Natural killer cell (primary cell): Measurements from ENCODE around the gene UBALD2. TPM values are rescaled to one million over a fixed set of nuclear protein-coding genes. Genes with fewer than 3 reads are reported as not detected.

ENCODE experiments used
- ATAC-seq, 3 donors: fragments of 150-1000 bp in 2 of 3; fragments of 200-7000 bp in 1 of 3; cut with Tn5 transposase; 1 replicate in 1 of 3; 2 replicates in 2 of 3; pipeline ENCODE4 v1.10.0; 2021; ENCODE audit warnings: mild to moderate bottlenecking in 2 of 3, moderate library complexity in 2 of 3
- DNase-seq, 2 donors: peaks; one replicate each; pipeline versions ENCODE4 v3.0.0 to v3.0.0-alpha.2; 2013 to 2021; ENCODE audit warnings: mixed read lengths in 1 of 2
- H3K27ac ChIP-seq: one replicate; pipeline ENCODE4 v1.5.1; 2013; ENCODE audit warnings: mild to moderate bottlenecking, low read length
- H3K27me3 ChIP-seq: one replicate; pipeline ENCODE4 v1.6.1; 2013; ENCODE audit warnings: low read length; ENCODE audit not compliant: control insufficient read depth, insufficient read depth
- H3K36me3 ChIP-seq: one replicate; pipeline ENCODE4 v1.6.1; 2013; ENCODE audit warnings: low read length; ENCODE audit not compliant: control insufficient read depth, insufficient read depth
- H3K4me1 ChIP-seq: one replicate; pipeline ENCODE4 v1.6.1; 2013; ENCODE audit warnings: low read length; ENCODE audit not compliant: control insufficient read depth, insufficient read depth
- H3K4me3 ChIP-seq: one replicate; pipeline ENCODE4 v1.5.1; 2013; ENCODE audit warnings: low read length
- H3K9me3 ChIP-seq: one replicate; pipeline ENCODE4 v1.6.1; 2013; ENCODE audit warnings: low read length; ENCODE audit not compliant: control insufficient read depth, insufficient read depth
- H3K27ac Mint-ChIP-seq, 2 donors: one replicate each; pipeline ENCODE4 v1.8.0; 2022; ENCODE audit warnings: mild to moderate bottlenecking in 2 of 2, mixed read lengths in 2 of 2, moderate library complexity in 1 of 2
- H3K27me3 Mint-ChIP-seq, 2 donors: one replicate each; pipeline ENCODE4 v1.8.0; 2022; ENCODE audit warnings: low read depth in 2 of 2, mixed read lengths in 2 of 2
- H3K36me3 Mint-ChIP-seq: one replicate; pipeline ENCODE4 v1.8.0; 2022; ENCODE audit warnings: mixed read lengths
- H3K4me1 Mint-ChIP-seq, 2 donors: one replicate each; pipeline ENCODE4 v1.8.0; 2022; ENCODE audit warnings: mixed read lengths in 2 of 2
- H3K4me3 Mint-ChIP-seq: one replicate; pipeline ENCODE4 v1.8.0; 2022; ENCODE audit warnings: mild to moderate bottlenecking, moderate library complexity, mixed read lengths
- H3K9me3 Mint-ChIP-seq, 2 donors: one replicate each; pipeline ENCODE4 v1.8.0; 2022; ENCODE audit warnings: mixed read lengths in 2 of 2
- CTCF ChIP-seq: fragments of 200-600 bp; IDR thresholded peaks from one replicate; pipeline ENCODE4 v1.8.0; 2022; ENCODE audit warnings: antibody characterized with exemption
- WGBS: methylation state at CpG from one replicate; pipeline ENCODE4 v1.1.7; 2013; ENCODE audit warnings: missing lambda C conversion rate; ENCODE audit not compliant: insufficient coverage; 5-methylcytosine and 5-hydroxymethylcytosine counted together
- intact Hi-C: fragments of 100-400 bp; cut with micrococcal nuclease; formaldehyde crosslinking; loops from one replicate; pipeline ENCODE4 v1.14.2; 2022
- total RNA-seq, 4 donors: library from RNA; stranded (reverse); fragments of 120-200 nt in 1 of 4; gene quantifications; one replicate each; pipeline versions ENCODE4 v1.2.3 to v1.2.4, GENCODE V29; 2013 to 2022

The UBALD2 gene
- total RNA-seq, 3 donors from 2014 or later (not counting 1 experiment from before 2014, with no cell fraction given): 171 to 287 (median 189) TPM

GRCh38 chr17:76233588-76234353, 31.4 kb upstream of the UBALD2 start:
- no peak for TF ChIP-seq CTCF
- no peaks in the 10 kb centered on the region for H3K36me3 ChIP-seq
- no peak overlapping the region for H3K4me3 ChIP-seq
- no peaks in the 10 kb centered on the region for H3K27me3 ChIP-seq
- no peak for DNase-seq
- no peaks in the 10 kb centered on the region for H3K36me3 Mint-ChIP-seq
- no peaks in the 10 kb centered on the region for H3K9me3 ChIP-seq
- H3K9me3 Mint-ChIP-seq: no peaks in the 10 kb centered on the region
- intact Hi-C loops: no loop called here
- peaks cover under 1 to 4% of the 10 kb centered on the region in 2 donors for H3K4me1 Mint-ChIP-seq
- H3K4me1 ChIP-seq: no peaks in the 10 kb centered on the region
- no peak for ATAC-seq
- H3K27ac Mint-ChIP-seq: no peak overlapping the region
- no peak overlapping the region for H3K4me3 Mint-ChIP-seq
- 91% methylated on average over 5 of the region's 6 CpGs for WGBS
- no peaks in the 10 kb centered on the region for H3K27me3 Mint-ChIP-seq
- no peak overlapping the region for H3K27ac ChIP-seq

GRCh38 chr17:76234354-76234679, 30.8 kb upstream of the UBALD2 start:
- Histone ChIP-seq H3K4me1 (peaks cover under 1% of the 10 kb centered on the region), H3K27ac (no peak overlapping the region), H3K36me3 (no peaks in the 10 kb centered on the region), H3K4me3 (no peak overlapping the region), H3K9me3 (no peaks in the 10 kb centered on the region), H3K27me3 (no peaks in the 10 kb centered on the region)
- Mint-ChIP-seq H3K36me3 (no peaks in the 10 kb centered on the region), H3K4me1 (peaks cover 4 to 6% of the 10 kb centered on the region in 2 donors), H3K27me3 (no peaks in the 10 kb centered on the region), H3K27ac (no peak overlapping the region), H3K4me3 (no peak overlapping the region), H3K9me3 (no peaks in the 10 kb centered on the region)
- WGBS: 50% methylated on average over 2 of the region's 5 CpGs
- DNase-seq (no peak), ATAC-seq (no peak)
- no peak for TF ChIP-seq CTCF
- intact Hi-C loops: no loop called here

- Mint-ChIP-seq H3K27me3 (peaks cover 0 to 1% of the 10 kb centered on the region in 2 donors), H3K4me3 (no peak overlapping the region), H3K4me1 (peaks cover 6 to 9% of the 10 kb centered on the region in 2 donors), H3K9me3 (no peaks in the 10 kb centered on the region), H3K27ac (no peak overlapping the region), H3K36me3 (no peaks in the 10 kb centered on the region)
- Histone ChIP-seq H3K27ac (no peak overlapping the region), H3K4me3 (no peak overlapping the region), H3K27me3 (no peaks in the 10 kb centered on the region), H3K4me1 (peaks cover 8% of the 10 kb centered on the region), H3K9me3 (no peaks in the 10 kb centered on the region), H3K36me3 (no peaks in the 10 kb centered on the region)
- intact Hi-C loops: no loop called here
- ATAC-seq: no peak
- no peak for TF ChIP-seq CTCF
- DNase-seq: no peak
- WGBS: 100% methylated on average over 2 of the region's 2 CpGs
Observed at GRCh38 chr17:76235883-76236282, 29.3 kb upstream of the UBALD2 start.

- peaks cover 13 to 16% of the 10 kb centered on the region in 2 donors for H3K4me1 Mint-ChIP-seq
- no peak overlapping the region for H3K27ac ChIP-seq
- H3K36me3 ChIP-seq: no peaks in the 10 kb centered on the region
- DNase-seq (no peak), ATAC-seq (no peak)
- no peak overlapping the region for H3K4me3 Mint-ChIP-seq
- no peak overlapping the region for H3K4me3 ChIP-seq
- no peaks in the 10 kb centered on the region for H3K9me3 Mint-ChIP-seq
- no peaks in the 10 kb centered on the region for H3K36me3 Mint-ChIP-seq
- TF ChIP-seq CTCF: no peak
- peaks cover under 1% of the 10 kb centered on the region for H3K27me3 ChIP-seq
- H3K27me3 Mint-ChIP-seq: peaks cover 0 to 8% of the 10 kb centered on the region in 2 donors
- no peak overlapping the region for H3K27ac Mint-ChIP-seq
- intact Hi-C loops: no loop called here
- peaks cover 16% of the 10 kb centered on the region for H3K4me1 ChIP-seq
- no peaks in the 10 kb centered on the region for H3K9me3 ChIP-seq
Observed at GRCh38 chr17:76236603-76237002, 28.5 kb upstream of the UBALD2 start.
